Left lobe of liver (tissue), 2 donors: ENCODE data around the gene SLCO3A1. TPM values are rescaled to one million over a fixed set of nuclear protein-coding genes. Genes with fewer than 3 reads are reported as not detected.
A peak's percentile ranks its signal among the peaks of the same experiment; 100 is the strongest.
"Not testable (repeated sequence)": the region's sequence is repeated elsewhere in the genome, so short reads cannot be mapped to it uniquely, and the experiment has no call there.

ENCODE experiments used
- ATAC-seq: fragments of 200-7000 bp; cut with Tn5 transposase; one replicate; pipeline ENCODE4 v1.9.1; 2020; ENCODE audit warnings: mild to moderate bottlenecking, moderate library complexity
- DNase-seq: peaks from one replicate; pipeline ENCODE4 v3.0.0-alpha.2; 2020; ENCODE audit warnings: low spot score
- total RNA-seq: library from RNA; stranded (reverse); gene quantifications from one replicate; pipeline ENCODE4 v1.2.1, GENCODE V29; 2021
- donor health status: DM: no; HTN: no; CAD: no; lungs with moderate emphysema.
- donor health status: DM: no; HTN: yes; CAD: no.

SLCO3A1 gene
- total RNA-seq, 1 donor from 2014 or later: 3.4 TPM

GRCh38 chr15:92028389-92028724 is 174.8 kb downstream of the SLCO3A1 start:
- no peak for DNase-seq
- no peak for ATAC-seq

GRCh38 chr15:92029767-92030166 is 176.3 kb downstream of the SLCO3A1 start:
- no peak for DNase-seq
- no peak for ATAC-seq

GRCh38 chr15:92033314-92033713 is 179.8 kb downstream of the SLCO3A1 start:
- no peak for ATAC-seq
- no peak for DNase-seq

GRCh38 chr15:92033723-92034122 is 180.2 kb downstream of the SLCO3A1 start:
- DNase-seq (no peak), ATAC-seq (no peak)

- DNase-seq (no peak), ATAC-seq (no peak)
Observed at GRCh38 chr15:92034227-92034626, 180.7 kb downstream of the SLCO3A1 start.

GRCh38 chr15:92035551-92035950 is 182.0 kb downstream of the SLCO3A1 start:
- ATAC-seq (no peak), DNase-seq (no peak)

GRCh38 chr15:92035961-92036360 is 182.5 kb downstream of the SLCO3A1 start:
- ATAC-seq (no peak), DNase-seq (no peak)

- ATAC-seq (no peak), DNase-seq (no peak)
Observed at GRCh38 chr15:92037491-92037890, 184.0 kb downstream of the SLCO3A1 start.

- ATAC-seq: no peak
- no peak for DNase-seq
Observed at GRCh38 chr15:92040350-92040749, 186.8 kb downstream of the SLCO3A1 start.

GRCh38 chr15:92041371-92041770 is 187.9 kb downstream of the SLCO3A1 start:
- no peak for DNase-seq
- ATAC-seq: no peak

- DNase-seq (no peak), ATAC-seq (no peak)
Observed at GRCh38 chr15:92043283-92043682, 189.8 kb downstream of the SLCO3A1 start.

- DNase-seq (no peak), ATAC-seq (no peak)
Observed at GRCh38 chr15:92044203-92044909, 190.8 kb downstream of the SLCO3A1 start.

- ATAC-seq: no peak
- no peak for DNase-seq
Observed at GRCh38 chr15:92047900-92048299, 194.4 kb downstream of the SLCO3A1 start.

GRCh38 chr15:92048739-92049138 is 195.2 kb downstream of the SLCO3A1 start:
- ATAC-seq (no peak), DNase-seq (no peak)

GRCh38 chr15:92049290-92049989 is 195.9 kb downstream of the SLCO3A1 start:
- DNase-seq: no peak
- no peak for ATAC-seq

GRCh38 chr15:92050220-92050898 is 196.9 kb downstream of the SLCO3A1 start:
- DNase-seq (no peak), ATAC-seq (peak; percentile 19)

GRCh38 chr15:92051716-92052115 is 198.2 kb downstream of the SLCO3A1 start:
- DNase-seq: no peak
- no peak for ATAC-seq

- ATAC-seq (no peak), DNase-seq (no peak)
Observed at GRCh38 chr15:92053753-92054316, 200.3 kb downstream of the SLCO3A1 start.

GRCh38 chr15:92056875-92057274 is 203.4 kb downstream of the SLCO3A1 start:
- DNase-seq (no peak), ATAC-seq (no peak)

- DNase-seq (no peak), ATAC-seq (no peak)
Observed at GRCh38 chr15:92059036-92059970, 205.8 kb downstream of the SLCO3A1 start.

GRCh38 chr15:92059971-92060311 is 206.4 kb downstream of the SLCO3A1 start:
- not testable (repeated sequence) for DNase-seq, ATAC-seq
